Activated T-helper 2 cell treated with anti-CD3 and anti-CD28 coated beads, Interferon-gamma antibody, Interleukin-2, Interleukin-4, amounts not matched to agents 10 μg/mL and 5 μg/mL and 100 μg/mL, durations not matched to agents 14 hours and 24 hours and 36 hours (primary cell): ENCODE measurements around the gene LBR. TPM values are rescaled to one million over a fixed set of nuclear protein-coding genes. Genes with fewer than 3 reads are reported as not detected.

Experiments used
- DNase-seq: peaks from one replicate; pipeline ENCODE4 v3.0.0; 2021; ENCODE audit warnings: low spot score
- H3K27ac Mint-ChIP-seq: one replicate; pipeline ENCODE4 v1.8.0; 2021; ENCODE audit warnings: mixed read lengths
- H3K27me3 Mint-ChIP-seq: one replicate; pipeline ENCODE4 v1.8.0; 2021; ENCODE audit warnings: low read depth, mixed read lengths
- H3K36me3 Mint-ChIP-seq: one replicate; pipeline ENCODE4 v1.8.0; 2021; ENCODE audit warnings: low read depth, mixed read lengths
- H3K4me1 Mint-ChIP-seq: one replicate; pipeline ENCODE4 v1.8.0; 2021; ENCODE audit warnings: low read depth, mixed read lengths
- H3K4me3 Mint-ChIP-seq: one replicate; pipeline ENCODE4 v1.8.0; 2021; ENCODE audit warnings: low read depth, mild to moderate bottlenecking, moderate library complexity, mixed read lengths
- H3K9me3 Mint-ChIP-seq: one replicate; pipeline ENCODE4 v1.8.0; 2021; ENCODE audit warnings: mixed read lengths
- intact Hi-C: fragments of 100-400 bp; cut with micrococcal nuclease; formaldehyde crosslinking; loops from one replicate; pipeline ENCODE4 v1.15.1; 2023
- total RNA-seq: library from RNA; stranded (reverse); gene quantifications from 2 replicates; pipeline ENCODE4 v1.2.3, GENCODE V29; 2022

LBR gene
- total RNA-seq, 1 donor from 2014 or later = 191 TPM

GRCh38 chr1:225434046-225434445 is 6.2 kb upstream of the LBR start:
- H3K9me3 Mint-ChIP-seq = no peaks in the 10 kb centered on the region
- no peak overlapping the region for H3K4me3 Mint-ChIP-seq
- H3K27ac Mint-ChIP-seq = no peak overlapping the region
- no peak for DNase-seq
- intact Hi-C loops = no loop called here
- no peaks in the 10 kb centered on the region for H3K27me3 Mint-ChIP-seq
- no peaks in the 10 kb centered on the region for H3K36me3 Mint-ChIP-seq
- H3K4me1 Mint-ChIP-seq = peaks cover 22% of the 10 kb centered on the region

- Mint-ChIP-seq H3K4me1 (peaks cover 22% of the 10 kb centered on the region), H3K4me3 (no peak overlapping the region), H3K9me3 (no peaks in the 10 kb centered on the region), H3K36me3 (peaks cover 6% of the 10 kb centered on the region), H3K27ac (no peak overlapping the region), H3K27me3 (no peaks in the 10 kb centered on the region)
- intact Hi-C loops = no loop called here
- no peak for DNase-seq
Observed at GRCh38 chr1:225431081-225431863, 3.4 kb upstream of the LBR start.

- Mint-ChIP-seq H3K4me3 (peak overlapping the region; percentile 45), H3K27me3 (no peaks in the 10 kb centered on the region), H3K4me1 (peaks cover 21% of the 10 kb centered on the region), H3K27ac (no peak overlapping the region), H3K36me3 (peaks cover 7% of the 10 kb centered on the region), H3K9me3 (no peaks in the 10 kb centered on the region)
- no peak for DNase-seq
- intact Hi-C loops = no loop called here
Observed at GRCh38 chr1:225430301-225430700, 2.5 kb upstream of the LBR start.

GRCh38 chr1:225428881-225429455 is 1.1 kb upstream of the LBR start:
- Mint-ChIP-seq H3K27ac (peak overlapping the region; percentile 94), H3K4me3 (peak overlapping the region; percentile 74), H3K4me1 (peaks cover 33% of the 10 kb centered on the region), H3K27me3 (no peaks in the 10 kb centered on the region), H3K36me3 (peaks cover 7% of the 10 kb centered on the region), H3K9me3 (no peaks in the 10 kb centered on the region)
- no peak for DNase-seq
- intact Hi-C loops = loop anchor here (1.0 to 10.0 kb wide), 8 partner anchors 16 to 1584 kb away; partner anchors contain the start of genes H3-3A, TP53BP2 and WDR26

GRCh38 chr1:225428068-225428880 is 436 bp upstream of the LBR start:
- intact Hi-C loops = loop anchor here (1.0 to 10.0 kb wide), 8 partner anchors 17 to 1583 kb away; partner anchors contain the start of genes H3-3A, TP53BP2 and WDR26
- Mint-ChIP-seq H3K4me3 (peak overlapping the region; percentile 74), H3K4me1 (peaks cover 40% of the 10 kb centered on the region), H3K27me3 (no peaks in the 10 kb centered on the region), H3K27ac (peak overlapping the region; percentile 94), H3K9me3 (no peaks in the 10 kb centered on the region), H3K36me3 (peaks cover 14% of the 10 kb centered on the region)
- DNase-seq = peak; percentile 92

- Mint-ChIP-seq H3K9me3 (no peaks in the 10 kb centered on the region), H3K4me1 (peaks cover 55% of the 10 kb centered on the region), H3K27me3 (no peaks in the 10 kb centered on the region), H3K4me3 (peak overlapping the region; percentile 93), H3K27ac (peak overlapping the region; percentile 74), H3K36me3 (peaks cover 31% of the 10 kb centered on the region)
- intact Hi-C loops = loop anchor here (5.0 to 10.0 kb wide), 4 partner anchors 636 to 1582 kb away; partner anchors contain the start of genes H3-3A, TP53BP2 and WDR26
- DNase-seq = no peak
Observed at GRCh38 chr1:225426395-225427234, 1.2 kb downstream of the LBR start.

GRCh38 chr1:225425201-225425786 is 2.5 kb downstream of the LBR start:
- Mint-ChIP-seq H3K27me3 (no peaks in the 10 kb centered on the region), H3K36me3 (peaks cover 43% of the 10 kb centered on the region), H3K27ac (peak overlapping the region; percentile 52), H3K4me3 (peak overlapping the region; percentile 93), H3K9me3 (no peaks in the 10 kb centered on the region), H3K4me1 (peaks cover 56% of the 10 kb centered on the region)
- intact Hi-C loops = loop anchor here (5.0 to 10.0 kb wide), 4 partner anchors 637 to 1580 kb away; partner anchors contain the start of genes H3-3A, TP53BP2 and WDR26
- no peak for DNase-seq

GRCh38 chr1:225424562-225425200 is 3.2 kb downstream of the LBR start:
- Mint-ChIP-seq H3K36me3 (peaks cover 47% of the 10 kb centered on the region), H3K9me3 (no peaks in the 10 kb centered on the region), H3K4me1 (peaks cover 53% of the 10 kb centered on the region), H3K4me3 (peak overlapping the region; percentile 16), H3K27ac (peak overlapping the region; percentile 52), H3K27me3 (no peaks in the 10 kb centered on the region)
- DNase-seq = no peak
- intact Hi-C loops = loop anchor here (5.0 to 10.0 kb wide), 4 partner anchors 638 to 1580 kb away; partner anchors contain the start of genes H3-3A, TP53BP2 and WDR26

GRCh38 chr1:225423518-225423855 is 4.4 kb downstream of the LBR start:
- DNase-seq = no peak
- Mint-ChIP-seq H3K4me3 (peak overlapping the region; percentile 7), H3K9me3 (no peaks in the 10 kb centered on the region), H3K4me1 (peaks cover 50% of the 10 kb centered on the region), H3K27me3 (no peaks in the 10 kb centered on the region), H3K27ac (peak overlapping the region; percentile 61), H3K36me3 (peaks cover 55% of the 10 kb centered on the region)
- intact Hi-C loops = loop anchor here (10.0 kb wide), 3 partner anchors 929 to 1579 kb away; partner anchors contain the start of genes TP53BP2 and WDR26

- Mint-ChIP-seq H3K9me3 (no peaks in the 10 kb centered on the region), H3K4me3 (no peak overlapping the region), H3K27me3 (no peaks in the 10 kb centered on the region), H3K36me3 (peaks cover 60% of the 10 kb centered on the region), H3K4me1 (peaks cover 50% of the 10 kb centered on the region), H3K27ac (peak overlapping the region; percentile 61)
- intact Hi-C loops = loop anchor here (10.0 kb wide), 3 partner anchors 928 to 1578 kb away; partner anchors contain the start of genes TP53BP2 and WDR26
- no peak for DNase-seq
Observed at GRCh38 chr1:225422795-225423517, 4.9 kb downstream of the LBR start.
